ENCODE results near the gene RUNDC1. TPM values are rescaled to one million over a fixed set of nuclear protein-coding genes. Genes with fewer than 3 reads are reported as not detected.

RUNDC1 gene
- total and polyA plus RNA-seq, 2 of the 8 experiments (the other 6 are each of a cell fraction or from before 2014, with no cell fraction given) = 7.9 to 11.9 TPM

GRCh38 chr17:43025290-43025657, 44.9 kb downstream of the RUNDC1 start:
- H4K5ac ChIP-seq (ENCODE audit: insufficient read length, low read depth, low read length) = peak overlapping the region; percentile 65
- peaks cover 0 to 15% of the 10 kb centered on the region in 2 experiments; a peak in 2 of 4 replicates for H3K79me2 ChIP-seq (ENCODE audit: control insufficient read depth in 1 of 2, insufficient read depth in 2 of 2, low read length in 2 of 2)
- ChIA-PET CTCF (ENCODE audit: partially characterized antibody) (interaction anchor here (1.2 to 2.0 kb wide), 4 partner anchors 10 to 57 kb away, joined by 3 to 26 read pairs (median 7); no protein-coding TSS in a partner anchor), POLR2A (ENCODE audit: partially characterized antibody) (interaction anchor here (0.7 to 10.8 kb wide), 8 partner anchors 9 to 336 kb away, joined by 3 to 123 read pairs (median 6); partner anchors contain the start of gene RPL27)
- peak overlapping the region in 2 of 4 experiments; percentile 40 to 60; a peak in 4 of 7 replicates for H3K9ac ChIP-seq (replicated peaks in 1 of 4; ENCODE audit: extremely low read depth in 1 of 4, low read depth in 3 of 4, low read length in 3 of 4)
- FAIRE-seq (no peak), DNase-seq (ENCODE audit: low read depth in 1 of 2, low spot score in 2 of 2) (no peak)
- peak overlapping the region; percentile 39; the same call in 1 of the 2 replicates for H2BK12ac ChIP-seq (ENCODE audit: low read depth, low read length)
- H2AFZ ChIP-seq (ENCODE audit: low read length) = no peak overlapping the region
- no peak overlapping the region for H2BK20ac ChIP-seq (ENCODE audit: low read length)
- H2BK15ac ChIP-seq (ENCODE audit: low read length) = 0 out of 2 replicates have a peak overlapping the region, but pooled peaks have one; percentile 61
- peaks cover 15 to 22% (median 16%) of the 10 kb centered on the region in 4 experiments for H3K4me1 ChIP-seq (replicated peaks in 1 of 4; ENCODE audit: control insufficient read depth in 3 of 4, insufficient read depth in 4 of 4, low read length in 3 of 4)
- no peak overlapping the region for H3K23ac ChIP-seq (ENCODE audit: insufficient read length)
- peak overlapping the region; percentile 64 to 92 for H3K4me2 ChIP-seq (ENCODE audit: insufficient read depth in 1 of 2, low read depth in 2 of 2, low read length in 2 of 2)
- peak overlapping the region; percentile 58 to 79 (median 66) for H3K4me3 ChIP-seq (ENCODE audit: extremely low read depth in 1 of 4, insufficient read depth in 2 of 4, low read depth in 3 of 4, low read length in 4 of 4)
- no peaks in the 10 kb centered on the region for H3K9me3 ChIP-seq (ENCODE audit: insufficient read depth in 2 of 2, low read depth in 1 of 2, low read length in 1 of 2)
- no peak overlapping the region for H2BK120ac ChIP-seq (replicated peaks; ENCODE audit: low read depth, low read length)
- peak overlapping the region; percentile 48 for H4K91ac ChIP-seq (replicated peaks; ENCODE audit: insufficient read length, low read length)
- peak overlapping the region; percentile 60; the same call in 1 of the 2 replicates for H2BK5ac ChIP-seq (ENCODE audit: low read depth, low read length)
- H3K4ac ChIP-seq (replicated peaks; ENCODE audit: insufficient read length, low read depth, low read length) = no peak overlapping the region
- no peak overlapping the region for H2AK5ac ChIP-seq (ENCODE audit: low read depth, low read length)
- H4K20me1 ChIP-seq (replicated peaks in 1 of 2; ENCODE audit: control insufficient read depth in 1 of 2, insufficient read depth in 2 of 2, low read length in 2 of 2) = no peaks in the 10 kb centered on the region
- H3K18ac ChIP-seq (ENCODE audit: extremely low read depth, low read length) = peak overlapping the region; percentile 90; the same call in 1 of the 2 replicates
- no peak overlapping the region for H3K27ac ChIP-seq (ENCODE audit: low read depth, low read length)
- H3K79me1 ChIP-seq (ENCODE audit: low read depth, low read length) = peaks cover under 1% of the 10 kb centered on the region; the same call in 1 of the 2 replicates
- H4K8ac ChIP-seq (ENCODE audit: extremely low read depth, insufficient read depth, low read length) = no peak overlapping the region
- no peak overlapping the region for H3K14ac ChIP-seq (ENCODE audit: insufficient read length)
- no peak overlapping the region for H3K56ac ChIP-seq (replicated peaks; ENCODE audit: insufficient read length, low read depth, low read length)
- no peaks in the 10 kb centered on the region for H3K27me3 ChIP-seq (replicated peaks in 1 of 4; ENCODE audit: control insufficient read depth in 3 of 4, extremely low read depth in 1 of 4, insufficient read depth in 3 of 4, low read length in 3 of 4)
- TF ChIP-seq KDM4A (IDR thresholded peaks at IDR 0.05; ENCODE audit: low read depth, low read length, severe bottlenecking) = peak; percentile 35
- 0 out of 2 replicates have a peak, but pooled peaks have one; percentile 19 for TF ChIP-seq PHF8 (conservative IDR thresholded peaks at IDR 0.05; ENCODE audit: low read depth, low read length)
- TF ChIP-seq CREB1 (IDR thresholded peaks at IDR 0.05) = peak; percentile 38; the same call in 1 of the 2 replicates
- no peak for TF ChIP-seq KDM5A (IDR thresholded peaks at IDR 0.05; ENCODE audit: low read length)
- no peak for TF ChIP-seq EGR1 (IDR thresholded peaks at IDR 0.05; ENCODE audit: borderline replicate concordance, low read depth, low read length)
- peaks cover 0 to 20% (median 4%) of the 10 kb centered on the region in 4 experiments; a peak in 2 of 8 replicates for H3K36me3 ChIP-seq (ENCODE audit: control insufficient read depth in 2 of 4, insufficient read depth in 4 of 4, low read length in 3 of 4)
- H3K23me2 ChIP-seq (ENCODE audit: low read depth, low read length) = peaks cover 11% of the 10 kb centered on the region; the same call in 1 of the 2 replicates
- WGBS, 2 experiments (ENCODE audit: extremely low coverage in 1 of 2, insufficient coverage in 1 of 2, insufficient read length in 1 of 2, insufficient replicate concordance in 2 of 2, low coverage in 1 of 2, low lambda C conversion rate in 2 of 2, missing lambda C conversion rate in 1 of 2) = 13% methylated on average over 3 of the region's 27 CpGs; no CpG with 5 or more reads in 1 of the 2 experiments
